GM21367 (cell line): ENCODE results near the gene QKI.

Source experiments
- ATAC-seq: cut with Tn5 transposase; IDR thresholded peaks from one replicate; pipeline ENCODE4 v1.9.1; 2021; ENCODE audit not compliant: unreplicated experiment

Gene QKI

DNA sequence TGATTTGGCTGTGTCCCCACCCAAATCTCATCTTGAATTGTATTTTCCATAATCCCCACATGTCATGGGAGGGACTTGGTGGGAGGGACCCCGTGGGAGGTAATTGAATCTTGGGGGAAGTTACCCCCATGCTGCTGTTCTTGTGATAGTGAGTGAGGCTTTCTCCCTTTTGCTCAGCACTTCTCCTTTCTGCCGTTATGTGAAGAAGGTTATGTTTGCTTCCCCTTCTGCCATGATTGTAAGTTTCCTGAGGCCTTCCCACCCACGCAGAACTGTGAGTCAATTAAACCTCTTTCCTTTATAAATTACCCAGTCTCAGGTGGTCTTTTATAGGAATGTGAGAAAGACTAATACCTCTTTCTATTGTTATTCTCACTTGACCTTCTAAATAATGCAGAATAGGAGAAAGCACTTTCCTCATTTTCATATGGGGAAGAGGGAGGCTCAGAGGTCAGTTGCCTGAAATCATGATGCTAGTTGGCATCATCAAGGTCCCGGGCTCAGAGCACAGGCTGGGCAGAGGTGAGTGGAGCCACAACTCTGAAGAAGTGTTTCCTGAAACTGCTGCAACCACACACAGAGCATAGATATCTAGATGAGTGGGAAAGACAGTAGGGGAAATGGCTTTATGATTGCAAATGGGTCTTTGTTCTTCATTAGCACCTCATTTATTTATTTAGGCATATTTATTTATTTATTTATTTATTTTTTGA, 191.0 kb downstream of the QKI start:
- no peak for ATAC-seq

DNA sequence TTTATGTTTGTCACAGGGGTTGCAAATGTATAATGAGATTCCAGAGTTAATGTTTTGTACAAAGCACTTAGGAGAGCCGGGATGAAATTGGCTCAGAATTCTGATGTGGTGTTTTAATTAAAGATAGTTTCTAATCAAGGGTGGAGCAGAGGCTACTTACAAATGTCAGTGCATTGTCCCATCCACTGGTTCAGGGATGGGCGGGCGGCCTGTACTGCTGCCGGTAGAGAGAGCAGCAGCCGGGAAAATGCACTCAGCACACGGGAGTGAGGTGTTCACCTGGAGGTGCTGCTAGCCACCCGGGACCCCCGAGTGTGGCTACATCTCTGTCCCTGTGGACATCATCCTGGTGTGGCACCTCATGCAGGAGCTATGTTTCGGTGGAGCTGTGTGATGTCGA, 193.3 kb downstream of the QKI start:
- no peak for ATAC-seq

DNA sequence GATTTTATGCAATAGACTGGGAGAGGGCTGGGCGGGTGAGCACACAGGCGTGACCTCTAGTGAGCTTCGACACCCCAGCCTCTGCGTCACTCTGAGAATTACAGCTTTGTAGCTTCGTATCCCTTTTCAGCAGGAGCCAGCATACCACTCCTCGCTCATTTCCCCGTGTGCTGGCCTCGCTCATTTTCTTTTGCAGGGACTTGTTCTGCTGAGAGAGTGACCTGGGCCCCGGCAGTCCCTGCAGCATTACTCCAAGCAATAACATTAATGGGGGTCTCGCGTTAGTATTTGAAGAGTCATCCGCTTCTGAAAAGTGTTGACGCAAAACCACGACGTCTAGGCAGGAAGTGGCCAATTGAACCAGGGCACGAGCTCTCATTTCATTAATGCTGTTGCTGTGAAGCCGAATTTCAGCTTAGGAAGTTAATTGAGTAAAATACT, 193.7 kb downstream of the QKI start:
- ATAC-seq = no peak

DNA sequence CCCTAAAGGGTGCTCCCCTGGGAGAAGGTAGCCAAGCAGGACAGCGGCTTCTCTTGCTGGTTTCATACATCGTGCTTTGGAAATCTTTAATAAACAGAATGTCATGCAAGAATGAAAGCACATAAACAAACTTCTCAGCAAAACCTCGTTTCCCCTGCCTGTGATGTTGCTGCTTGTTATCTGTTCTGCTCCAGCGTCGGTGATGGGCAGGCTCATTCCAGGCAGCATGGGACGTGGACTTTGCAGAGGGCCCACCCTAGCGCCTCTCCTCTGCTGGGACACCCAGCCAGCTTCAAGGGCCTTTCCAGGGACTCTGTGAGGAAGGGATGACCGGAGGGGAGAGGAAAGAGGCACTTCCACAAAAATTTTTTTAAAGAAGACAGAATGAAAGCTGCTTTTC, 197.7 kb downstream of the QKI start:
- ATAC-seq = no peak

DNA sequence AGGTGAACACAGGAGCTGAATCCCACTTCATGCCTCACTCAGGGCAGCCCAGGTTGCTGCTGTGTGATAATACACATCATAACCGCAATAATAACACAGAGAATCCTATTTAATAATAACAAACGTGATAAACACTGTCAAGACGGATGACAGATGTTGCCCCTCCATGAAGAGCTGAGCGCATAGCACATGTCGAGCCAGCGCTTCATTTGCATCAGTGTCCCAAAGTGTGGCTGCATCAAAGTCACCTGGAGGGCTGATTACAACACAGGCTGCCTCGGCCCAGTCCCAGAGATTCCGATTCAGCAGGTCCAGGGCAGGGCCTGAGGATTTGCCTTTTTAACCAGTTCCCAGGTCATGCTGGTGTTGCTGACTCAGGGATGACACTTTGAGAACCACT, 198.5 kb downstream of the QKI start:
- no peak for ATAC-seq

DNA sequence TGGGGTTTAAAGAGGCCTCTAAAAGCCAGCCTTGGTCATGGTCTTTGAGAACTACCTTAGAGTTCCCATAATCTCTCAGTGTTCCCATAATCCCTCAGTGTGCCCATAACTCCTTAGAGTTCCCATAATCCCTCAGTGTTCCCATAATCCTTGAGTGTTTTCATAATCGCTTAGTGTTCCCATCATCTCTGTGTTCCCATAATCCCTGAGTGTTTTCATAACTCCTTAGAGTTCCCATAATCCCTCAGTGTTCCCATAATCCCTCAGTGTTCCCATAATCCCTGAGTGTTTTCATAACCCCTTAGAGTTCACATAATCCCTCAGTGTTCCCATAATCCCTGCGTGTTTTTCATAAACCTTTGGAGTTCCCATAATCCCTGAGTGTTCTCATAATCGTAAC, 199.2 kb downstream of the QKI start:
- ATAC-seq = no peak

DNA sequence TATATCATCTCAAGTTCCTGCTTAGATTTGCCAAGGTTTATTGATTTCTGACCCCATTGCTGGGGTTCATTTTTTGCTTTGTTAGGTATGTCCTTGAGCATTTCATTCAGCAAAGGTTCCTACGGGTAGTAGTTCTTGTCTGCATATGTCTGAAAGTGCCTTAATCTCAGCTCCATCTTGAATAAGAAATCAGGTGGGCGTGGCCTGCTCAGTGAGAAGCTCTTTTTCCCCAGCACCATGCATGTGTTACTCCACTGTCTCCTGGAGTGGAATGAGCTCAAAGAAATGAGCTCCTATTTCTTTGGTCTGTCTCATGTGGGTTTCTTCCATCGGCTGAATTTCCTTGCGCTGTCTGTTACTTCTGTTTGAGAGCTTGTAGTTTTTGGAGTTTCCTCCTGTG, 201.9 kb downstream of the QKI start:
- no peak for ATAC-seq

DNA sequence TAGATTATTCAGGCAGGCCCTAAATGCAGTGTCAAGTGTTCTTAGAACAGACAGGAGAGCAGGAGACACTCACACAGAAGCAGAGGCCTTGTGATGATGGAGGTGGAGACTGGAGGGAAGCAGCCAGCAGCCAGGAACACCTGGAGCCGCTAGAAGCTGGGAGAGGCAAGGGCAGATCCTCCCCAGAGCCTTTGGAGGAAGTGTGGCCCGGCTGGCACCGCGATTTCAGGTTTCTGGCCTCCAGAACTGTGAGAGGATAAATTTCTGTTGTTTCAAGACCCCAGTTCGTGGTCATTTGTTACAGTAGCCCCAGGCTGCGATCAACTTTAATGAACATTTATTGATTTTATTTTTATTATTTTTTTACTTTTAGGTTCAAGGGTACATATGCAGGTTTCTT, 203.0 kb downstream of the QKI start:
- no peak for ATAC-seq

DNA sequence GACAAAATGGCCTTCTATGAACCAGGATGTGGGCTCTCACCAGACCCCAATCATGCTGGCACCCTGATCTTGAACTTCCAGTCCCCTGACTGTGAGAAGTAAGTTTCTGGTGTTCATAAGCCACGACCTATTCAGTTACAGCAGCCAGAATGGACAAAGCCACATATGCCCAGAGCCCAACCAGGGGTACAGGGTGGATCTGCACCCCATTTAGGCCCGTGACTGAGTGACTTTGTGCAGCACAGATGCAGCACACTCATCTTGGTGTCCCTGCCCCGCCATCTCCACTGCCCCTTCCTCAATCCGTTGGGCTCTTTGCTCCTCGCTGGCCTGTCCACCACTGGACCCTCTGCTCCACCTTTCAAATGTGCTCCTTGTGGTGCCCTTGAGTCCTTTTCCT, 205.6 kb downstream of the QKI start:
- ATAC-seq = no peak

DNA sequence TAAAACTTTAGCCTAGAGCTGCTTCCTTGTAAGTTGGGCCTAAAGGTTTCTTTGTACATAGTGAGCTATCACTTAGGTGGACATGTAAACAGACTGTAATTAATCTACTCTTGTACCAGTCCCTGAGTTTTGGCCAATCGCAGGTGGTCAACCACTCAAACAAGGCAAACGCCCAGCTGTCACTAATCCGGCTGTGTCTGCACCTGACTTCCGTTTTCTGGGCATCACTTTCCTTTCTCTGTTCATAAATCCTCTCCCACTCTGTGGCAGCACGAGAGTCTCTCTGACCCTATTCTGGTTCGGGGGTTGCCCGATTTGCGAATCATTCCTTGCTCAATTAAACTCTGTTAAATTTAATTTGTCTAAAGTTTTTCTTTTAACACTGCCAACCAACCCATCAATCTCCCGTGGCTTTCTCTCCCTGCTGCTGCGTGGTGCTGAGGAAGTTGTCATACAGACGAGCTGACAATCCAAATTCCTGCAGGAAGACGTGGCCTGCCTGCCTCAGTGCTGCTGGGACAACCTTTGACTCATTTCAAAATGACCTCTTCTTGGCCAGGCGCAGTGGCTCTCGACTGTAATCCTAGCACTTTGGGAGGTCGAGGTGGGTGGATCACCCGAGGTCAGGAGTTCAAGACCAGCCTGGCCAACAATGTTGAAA, 206.3 kb downstream of the QKI start:
- ATAC-seq = no peak

DNA sequence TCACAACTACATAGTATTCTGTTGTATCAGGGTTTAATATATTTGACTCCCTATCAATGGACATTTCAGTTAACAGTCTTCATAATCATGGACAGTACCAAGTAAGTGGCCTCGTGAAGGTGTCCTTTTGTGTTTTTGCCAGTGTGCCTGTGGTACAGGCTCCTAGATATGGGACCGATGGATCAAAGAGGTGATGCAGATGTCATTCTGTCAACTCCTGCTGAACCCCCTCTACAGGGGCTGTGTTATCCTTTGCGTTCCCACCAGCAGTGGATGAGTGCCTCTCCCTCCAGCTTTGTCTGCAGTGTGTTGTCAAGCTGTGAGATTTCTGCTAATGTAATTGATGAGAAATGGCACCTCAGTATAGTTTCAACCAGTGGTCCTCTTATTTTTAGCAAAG, 210.7 kb downstream of the QKI start:
- no peak for ATAC-seq

DNA sequence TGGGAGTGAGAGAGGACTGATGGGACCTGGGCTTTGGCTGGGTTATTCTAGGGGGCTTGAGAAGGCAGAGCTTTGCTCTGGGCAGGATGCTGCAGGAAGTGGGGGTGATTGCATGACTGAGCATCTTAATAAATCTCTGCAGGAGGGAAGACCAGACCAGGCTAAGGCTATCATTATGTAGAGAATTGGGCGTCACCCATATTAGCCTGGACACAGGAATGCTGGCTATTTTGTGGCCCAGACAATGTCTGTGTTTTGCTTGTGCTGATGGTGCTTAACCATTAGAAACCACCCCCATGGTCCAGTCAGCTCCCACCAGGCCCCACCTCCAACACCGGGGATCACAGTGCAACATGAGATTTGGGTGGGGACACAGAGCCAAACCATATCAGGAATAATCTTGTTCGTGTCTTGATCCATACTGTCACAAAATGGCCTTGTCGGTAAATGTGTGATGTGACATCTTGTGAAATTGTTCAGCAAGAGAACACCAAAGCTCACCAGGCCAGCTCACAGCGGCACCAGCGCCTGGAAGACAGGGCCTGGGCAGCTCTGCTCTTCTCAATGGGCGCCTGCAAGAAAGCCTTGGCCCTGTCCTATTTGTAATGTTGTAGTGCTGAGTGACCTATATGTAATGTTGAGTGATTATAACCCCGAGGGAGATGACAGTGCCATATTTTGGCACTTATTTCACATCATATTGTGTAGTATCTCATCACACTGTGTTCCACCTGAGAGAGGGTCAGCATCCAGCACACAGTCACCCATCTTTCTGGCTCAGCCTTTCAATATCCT, 211.8 kb downstream of the QKI start:
- ATAC-seq = no peak

DNA sequence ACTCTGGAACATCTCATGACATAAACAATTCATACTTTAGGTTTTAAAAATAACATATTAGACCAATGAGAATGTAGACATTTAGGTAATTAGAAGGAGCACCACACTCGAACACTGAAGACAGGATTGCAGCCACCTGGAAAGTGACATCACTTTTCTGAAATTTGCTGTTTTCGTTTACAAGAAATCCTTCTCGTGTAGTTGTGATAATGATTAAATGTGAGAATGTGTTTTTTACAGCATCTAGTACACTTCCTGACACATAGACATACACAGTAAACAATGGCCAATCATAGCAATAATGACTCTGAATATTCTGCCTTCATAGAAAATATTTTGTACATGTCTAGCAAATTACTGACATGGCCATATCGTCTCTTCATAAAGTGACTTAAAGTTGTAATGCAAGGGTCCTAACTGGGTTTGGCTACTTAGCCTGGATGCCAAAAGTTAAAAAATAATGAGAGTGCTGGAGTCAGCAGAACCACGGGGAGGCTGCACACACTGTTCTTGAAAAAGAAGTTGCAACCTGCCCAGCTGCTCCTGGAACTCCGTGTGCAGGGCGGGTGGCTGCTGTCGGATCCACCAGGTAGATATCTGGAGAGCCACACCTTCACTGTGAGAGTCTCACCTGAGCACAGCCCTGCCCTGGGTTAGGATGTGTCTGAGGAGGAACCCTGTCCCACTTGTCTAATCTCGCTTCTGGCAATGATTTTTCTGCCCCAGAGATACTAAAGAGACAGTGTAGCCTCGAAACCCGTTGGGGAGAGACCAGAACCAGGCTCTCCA, 212.9 kb downstream of the QKI start:
- peak; percentile 56 for ATAC-seq
